ENCODE measurements around the gene SNX22.

GRCh38 chr15:64134345-64134829, 17.1 kb upstream of the SNX22 start:
- no peak for TF ChIP-seq POLR2A (IDR thresholded peaks at IDR 0.05; ENCODE audit: low read length)
- no peak for TF ChIP-seq GATA1 (IDR thresholded peaks at IDR 0.05; ENCODE audit: low read depth, low read length)

Data from erythroblast (primary cell).